HCT116 (cell line): ENCODE measurements around the gene CFAP92.

Source experiments
- CEBPB ChIP-seq: IDR thresholded peaks from 2 replicates; pipeline ENCODE4 v1.6.1; 2012; ENCODE audit warnings: low read depth
- CTCF ChIP-seq, 3 experiments: fragments of 200-600 bp in 1 of 3; sonication (generic) in 1 of 3; IDR thresholded peaks in 2 of 3; conservative IDR thresholded peaks in 1 of 3; 2 replicates each; pipeline ENCODE4 v1.5.1; 2012 to 2017; ENCODE audit warnings: low read depth in 2 of 3, low read length in 2 of 3, antibody characterized with exemption in 1 of 3, borderline replicate concordance in 1 of 3, control low read depth in 1 of 3, mild to moderate bottlenecking in 1 of 3, mixed read lengths in 1 of 3, mixed run types in 1 of 3, moderate library complexity in 1 of 3; ENCODE audit not compliant: insufficient read depth in 1 of 3
- EZH2 ChIP-seq: fragments of 200-600 bp; sonication (generic); IDR thresholded peaks from 2 replicates; pipeline ENCODE4 v1.6.1; 2017; ENCODE audit warnings: antibody characterized with exemption, mixed run types
- MAX ChIP-seq: IDR thresholded peaks from 2 replicates; pipeline ENCODE4 v1.6.1; 2012
- POLR2A ChIP-seq: IDR thresholded peaks from 2 replicates; pipeline ENCODE4 v1.7.0; 2011; ENCODE audit warnings: borderline replicate concordance; ENCODE audit not compliant: insufficient read depth, insufficient read length; ENCODE audit errors: extremely low read depth
- RAD21 ChIP-seq: IDR thresholded peaks from 2 replicates; pipeline ENCODE4 v1.6.1; 2012; ENCODE audit warnings: low read depth, mild to moderate bottlenecking
- TF ChIP-seq, protein P1 (sequence below): IDR thresholded peaks from 2 replicates; pipeline ENCODE4 v1.6.1; 2012

DNA sequence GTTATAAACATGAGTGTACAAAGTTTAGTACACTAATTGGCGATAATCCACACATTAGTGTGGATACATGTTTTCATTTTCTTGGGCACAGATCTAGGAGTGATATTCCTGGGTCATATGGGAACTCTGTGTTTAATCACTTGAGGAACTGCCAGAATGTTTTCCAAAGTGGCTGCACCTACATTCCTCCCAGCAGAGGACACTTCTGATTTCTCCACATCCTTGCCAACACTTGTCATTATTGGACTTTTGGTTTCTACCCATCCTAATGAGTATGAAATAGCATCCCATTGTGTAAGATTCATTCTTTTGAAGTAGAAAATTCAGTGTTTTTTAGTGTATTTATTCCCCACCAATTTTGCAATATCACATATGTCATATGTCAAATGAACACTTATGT lies 53.6 kb downstream of the CFAP92 start:
- no peak for TF ChIP-seq EZH2
- TF ChIP-seq CTCF (IDR thresholded peaks at IDR 0.05 in 2 of 3, conservative IDR thresholded peaks at IDR 0.05 in 1 of 3; ENCODE audit: borderline replicate concordance in 1 of 3, insufficient read depth in 1 of 3, low read depth in 2 of 3, low read length in 2 of 3), result peak in 2 of 3 experiments; percentile 7 to 16; a peak in 1 of 6 replicates
- TF ChIP-seq POLR2A, result no peak
- TF ChIP-seq, protein P1, sequence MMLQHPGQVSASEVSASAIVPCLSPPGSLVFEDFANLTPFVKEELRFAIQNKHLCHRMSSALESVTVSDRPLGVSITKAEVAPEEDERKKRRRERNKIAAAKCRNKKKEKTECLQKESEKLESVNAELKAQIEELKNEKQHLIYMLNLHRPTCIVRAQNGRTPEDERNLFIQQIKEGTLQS, result no peak
- TF ChIP-seq MAX, result no peak
- TF ChIP-seq RAD21, result no peak
- no peak for TF ChIP-seq CEBPB
